Aorta (tissue), 5 donors: Measurements from ENCODE around the gene CDH20. TPM values are rescaled to one million over a fixed set of nuclear protein-coding genes. Genes with fewer than 3 reads are reported as not detected.

Experiments used
- ATAC-seq: fragments of 200-7000 bp; cut with Tn5 transposase; one replicate; pipeline ENCODE4 v1.9.1; 2022; ENCODE audit warnings: moderate library complexity; ENCODE audit not compliant: low FRiP score
- DNase-seq, 2 donors: peaks; one replicate each; pipeline ENCODE4 v3.0.0-alpha.2; 2020
- H3K27ac ChIP-seq, 2 donors: one replicate each; pipeline ENCODE4 v1.5.1; 2013; ENCODE audit warnings: low read length in 2 of 2, mild to moderate bottlenecking in 2 of 2, moderate library complexity in 2 of 2, control low read depth in 1 of 2, inconsistent platforms in 1 of 2, low read depth in 1 of 2
- H3K27me3 ChIP-seq, 2 donors: one replicate each; pipeline ENCODE4 v1.6.1; 2013; ENCODE audit warnings: control low read depth in 1 of 2, low read length in 1 of 2, mild to moderate bottlenecking in 1 of 2, moderate library complexity in 1 of 2; ENCODE audit not compliant: insufficient read depth in 2 of 2, control insufficient read depth in 1 of 2
- H3K36me3 ChIP-seq, 2 donors: one replicate each; pipeline ENCODE4 v1.6.1; 2013; ENCODE audit warnings: control low read depth in 1 of 2, low read length in 1 of 2, mild to moderate bottlenecking in 1 of 2; ENCODE audit not compliant: insufficient read depth in 2 of 2, control insufficient read depth in 1 of 2
- H3K4me1 ChIP-seq, 2 donors: one replicate each; pipeline ENCODE4 v1.6.1; 2013; ENCODE audit warnings: low read length in 2 of 2, control low read depth in 1 of 2, mild to moderate bottlenecking in 1 of 2, moderate library complexity in 1 of 2; ENCODE audit not compliant: insufficient read depth in 2 of 2, control insufficient read depth in 1 of 2
- H3K4me3 ChIP-seq, 2 donors: one replicate each; pipeline ENCODE4 v1.5.1; 2013; ENCODE audit warnings: low read length in 2 of 2, control low read depth in 1 of 2, mild to moderate bottlenecking in 1 of 2
- H3K9me3 ChIP-seq: one replicate; pipeline ENCODE4 v1.6.1; 2013; ENCODE audit warnings: mild to moderate bottlenecking, low read length; ENCODE audit not compliant: control insufficient read depth
- WGBS, 2 donors: extraction: QIAGEN DNeasy Blood & Tissue Kit; methylation state at CpG; one replicate each; pipeline ENCODE4 v1.1.7; 2013; 5-methylcytosine and 5-hydroxymethylcytosine counted together
- intact Hi-C, 2 donors: fragments of 100-400 bp; cut with DNase I; formaldehyde crosslinking; loops; one replicate each; pipeline versions ENCODE4 v1.14.2 to v1.15.0; 2022
- polyA plus RNA-seq, 2 donors: library from polyadenylated mRNA; stranded (reverse); fragments of 200-250 nt; gene quantifications; one replicate each; pipeline ENCODE4 v1.2.3, GENCODE V29; 2013
- total RNA-seq, 2 donors: library from RNA; stranded (reverse); fragmentation: NEBNext Ultra II Directional; extraction: Animal tissue kit (Norgen Biotek cat#: 25700); gene quantifications; one replicate each; pipeline ENCODE4 v1.2.1, GENCODE V29; 2021
- donor health status: healthy with polysubstance abuse.
- donor health status: Bipolar disorder and iron deficiency.
- donor health status: DM: no; HTN: no; CAD: no.
- donor health status: DM: no; HTN: no; CAD: no.
- donor health status: DM: yes; HTN: yes; CAD: no.

CDH20 gene
- total and polyA plus RNA-seq, 4 donors = 0.10 TPM; not detected in 3

DNA sequence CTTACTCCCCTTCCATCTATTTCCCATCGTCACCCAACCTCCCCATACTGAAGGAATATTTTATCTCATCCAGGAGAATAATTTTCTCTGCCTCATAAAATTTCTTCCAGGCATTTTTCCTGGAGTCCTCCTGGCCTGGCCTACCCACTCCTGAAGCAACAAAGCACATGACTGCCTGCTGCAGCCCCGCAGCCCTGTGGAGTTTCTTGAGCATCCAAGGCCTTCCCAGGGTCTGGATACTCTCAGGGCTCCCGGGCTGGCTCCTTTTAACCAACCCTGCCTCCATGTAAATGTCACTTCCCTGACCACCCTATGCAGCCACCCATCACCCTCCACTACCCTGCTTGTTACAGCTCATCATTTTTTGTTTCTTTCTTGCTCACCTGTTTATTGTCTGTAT lies 64.0 kb downstream of the CDH20 start:
- H3K36me3 ChIP-seq = no peaks in the 10 kb centered on the region
- H3K4me1 ChIP-seq = no peaks in the 10 kb centered on the region
- no peak for ATAC-seq
- WGBS, 2 donors = 75 to 76% methylated on average over 3 of the region's 3 CpGs
- no peak overlapping the region for H3K27ac ChIP-seq
- peaks cover 0 to 2% of the 10 kb centered on the region in 2 donors for H3K27me3 ChIP-seq
- no peak for DNase-seq
- intact Hi-C loops = no loop called here
- no peaks in the 10 kb centered on the region for H3K9me3 ChIP-seq
- no peak overlapping the region for H3K4me3 ChIP-seq

GRCh38 chr18:61398961-61399705 lies 65.9 kb downstream of the CDH20 start:
- ATAC-seq = no peak
- 36% methylated on average over 4 of the region's 4 CpGs for WGBS, 2 donors

GRCh38 chr18:61400016-61400635 lies 66.9 kb downstream of the CDH20 start:
- no peak overlapping the region for H3K27ac ChIP-seq
- 79 to 86% methylated on average over 3 of the region's 3 CpGs for WGBS, 2 donors
- DNase-seq (no peak), ATAC-seq (no peak)
- H3K27me3 ChIP-seq = peaks cover 0 to 2% of the 10 kb centered on the region in 2 donors
- H3K36me3 ChIP-seq = no peaks in the 10 kb centered on the region
- no peak overlapping the region for H3K4me3 ChIP-seq
- intact Hi-C loops = no loop called here
- H3K4me1 ChIP-seq = no peaks in the 10 kb centered on the region
- no peaks in the 10 kb centered on the region for H3K9me3 ChIP-seq

More at GRCh38 chr18:61398961-61399705, 65.9 kb downstream of the CDH20 start:
- intact Hi-C loops = no loop called here
- Histone ChIP-seq H3K27ac (no peak overlapping the region), H3K9me3 (no peaks in the 10 kb centered on the region), H3K27me3 (peaks cover 0 to 2% of the 10 kb centered on the region in 2 donors), H3K4me1 (no peaks in the 10 kb centered on the region), H3K4me3 (no peak overlapping the region), H3K36me3 (no peaks in the 10 kb centered on the region)
- no peak for DNase-seq

- 22 to 27% methylated on average over 4 of the region's 4 CpGs for WGBS, 2 donors
- H3K4me1 ChIP-seq = no peaks in the 10 kb centered on the region
- intact Hi-C loops = no loop called here
- H3K9me3 ChIP-seq = no peaks in the 10 kb centered on the region
- DNase-seq (no peak), ATAC-seq (peak; percentile 40)
- no peaks in the 10 kb centered on the region for H3K36me3 ChIP-seq
- peaks cover 0 to 2% of the 10 kb centered on the region in 2 donors for H3K27me3 ChIP-seq
- no peak overlapping the region for H3K4me3 ChIP-seq
- no peak overlapping the region for H3K27ac ChIP-seq
These were observed 67.5 kb downstream of the CDH20 start for GRCh38 chr18:61400716-61401115.

DNA sequence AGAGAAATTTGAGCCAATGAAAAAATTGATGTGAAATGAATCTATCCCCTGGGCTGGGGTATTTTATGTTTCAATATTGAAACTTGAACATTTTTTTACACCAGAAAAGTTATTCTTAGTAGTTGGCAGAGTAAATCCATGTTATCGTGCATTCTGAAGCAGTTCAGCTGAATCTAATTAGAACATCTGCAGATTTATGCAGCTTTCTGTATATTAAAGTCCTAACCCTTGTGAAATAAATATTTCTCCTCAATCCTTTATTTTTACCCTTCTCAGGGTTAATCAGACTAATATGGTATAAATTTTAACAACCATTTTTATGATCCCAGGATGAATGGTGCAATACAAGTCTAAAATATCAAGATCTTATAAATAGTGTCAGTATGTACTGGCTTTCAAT lies 69.5 kb downstream of the CDH20 start:
- intact Hi-C loops = no loop called here
- DNase-seq = no peak
- H3K27me3 ChIP-seq = peaks cover 0 to 2% of the 10 kb centered on the region in 2 donors
- ATAC-seq = no peak
- no peak overlapping the region for H3K4me3 ChIP-seq
- H3K4me1 ChIP-seq = no peaks in the 10 kb centered on the region
- no peaks in the 10 kb centered on the region for H3K9me3 ChIP-seq
- H3K36me3 ChIP-seq = no peaks in the 10 kb centered on the region
- WGBS, 2 donors = 17 to 25% methylated on average over 1 of the region's 1 CpG
- no peak overlapping the region for H3K27ac ChIP-seq

- peaks cover 2% of the 10 kb centered on the region for H3K9me3 ChIP-seq
- 92 to 95% methylated on average over 1 of the region's 1 CpG for WGBS, 2 donors
- DNase-seq (no peak), ATAC-seq (no peak)
- no peaks in the 10 kb centered on the region for H3K36me3 ChIP-seq
- no peak overlapping the region for H3K27ac ChIP-seq
- H3K27me3 ChIP-seq = peaks cover 0 to 2% of the 10 kb centered on the region in 2 donors
- H3K4me3 ChIP-seq = no peak overlapping the region
- intact Hi-C loops = no loop called here
- no peaks in the 10 kb centered on the region for H3K4me1 ChIP-seq
These were observed 80.2 kb downstream of the CDH20 start for GRCh38 chr18:61413396-61413795.

- Histone ChIP-seq H3K36me3 (no peaks in the 10 kb centered on the region), H3K4me3 (no peak overlapping the region), H3K9me3 (peaks cover 2% of the 10 kb centered on the region), H3K27me3 (peaks cover 0 to 2% of the 10 kb centered on the region in 2 donors), H3K4me1 (no peaks in the 10 kb centered on the region), H3K27ac (no peak overlapping the region)
- ATAC-seq = no peak
- intact Hi-C loops = no loop called here
- WGBS, 2 donors = 75 to 78% methylated on average over 4 of the region's 4 CpGs
- no peak for DNase-seq
These were observed 80.9 kb downstream of the CDH20 start for GRCh38 chr18:61414086-61414485.

DNA sequence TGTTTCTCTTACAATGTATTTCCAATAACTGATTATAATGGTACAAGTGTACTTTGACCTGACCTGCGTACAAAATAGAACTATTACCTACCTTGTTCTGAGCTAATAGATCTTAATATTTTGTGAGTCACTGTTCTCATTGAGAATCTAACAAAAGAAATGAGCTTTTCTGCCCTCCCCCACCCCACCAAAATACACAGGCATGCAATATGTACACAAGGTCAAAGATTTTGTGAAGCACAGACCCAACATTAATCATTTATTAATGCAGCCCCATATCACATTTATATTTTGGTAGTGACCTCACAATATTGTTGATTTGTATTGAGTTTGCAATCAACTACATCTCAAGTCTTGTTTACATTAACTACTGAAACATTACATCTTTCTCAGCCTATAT lies 86.5 kb downstream of the CDH20 start:
- Histone ChIP-seq H3K4me1 (no peaks in the 10 kb centered on the region), H3K36me3 (no peaks in the 10 kb centered on the region), H3K27me3 (no peaks in the 10 kb centered on the region), H3K27ac (no peak overlapping the region), H3K4me3 (no peak overlapping the region), H3K9me3 (peaks cover 1% of the 10 kb centered on the region)
- DNase-seq = no peak
- ATAC-seq = no peak
- 92 to 93% methylated on average over 1 of the region's 1 CpG for WGBS, 2 donors
- intact Hi-C loops = no loop called here
